AG10803 (cell line): ENCODE data around the gene EGFR.
A peak's percentile ranks its signal among the peaks of the same experiment; 100 is the strongest.

Experiments used
- DNase-seq: peaks from one replicate; pipeline ENCODE4 v3.0.0; 2010; ENCODE audit warnings: low read depth
- H3K4me3 ChIP-seq: 2 replicates; pipeline ENCODE4 v1.5.1; 2011; ENCODE audit warnings: mild to moderate bottlenecking, low read length, control low read depth
- TF ChIP-seq, protein P1 (sequence below): conservative IDR thresholded peaks from 2 replicates; pipeline ENCODE4 v1.5.1; 2011; ENCODE audit warnings: mild to moderate bottlenecking, low read length, control low read depth, inconsistent platforms

Gene EGFR

GRCh38 chr7:55088107-55088506, 69.3 kb downstream of the EGFR start:
- no peak overlapping the region for H3K4me3 ChIP-seq
- TF ChIP-seq, protein P1, sequence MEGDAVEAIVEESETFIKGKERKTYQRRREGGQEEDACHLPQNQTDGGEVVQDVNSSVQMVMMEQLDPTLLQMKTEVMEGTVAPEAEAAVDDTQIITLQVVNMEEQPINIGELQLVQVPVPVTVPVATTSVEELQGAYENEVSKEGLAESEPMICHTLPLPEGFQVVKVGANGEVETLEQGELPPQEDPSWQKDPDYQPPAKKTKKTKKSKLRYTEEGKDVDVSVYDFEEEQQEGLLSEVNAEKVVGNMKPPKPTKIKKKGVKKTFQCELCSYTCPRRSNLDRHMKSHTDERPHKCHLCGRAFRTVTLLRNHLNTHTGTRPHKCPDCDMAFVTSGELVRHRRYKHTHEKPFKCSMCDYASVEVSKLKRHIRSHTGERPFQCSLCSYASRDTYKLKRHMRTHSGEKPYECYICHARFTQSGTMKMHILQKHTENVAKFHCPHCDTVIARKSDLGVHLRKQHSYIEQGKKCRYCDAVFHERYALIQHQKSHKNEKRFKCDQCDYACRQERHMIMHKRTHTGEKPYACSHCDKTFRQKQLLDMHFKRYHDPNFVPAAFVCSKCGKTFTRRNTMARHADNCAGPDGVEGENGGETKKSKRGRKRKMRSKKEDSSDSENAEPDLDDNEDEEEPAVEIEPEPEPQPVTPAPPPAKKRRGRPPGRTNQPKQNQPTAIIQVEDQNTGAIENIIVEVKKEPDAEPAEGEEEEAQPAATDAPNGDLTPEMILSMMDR: no peak
- DNase-seq: no peak

DNA sequence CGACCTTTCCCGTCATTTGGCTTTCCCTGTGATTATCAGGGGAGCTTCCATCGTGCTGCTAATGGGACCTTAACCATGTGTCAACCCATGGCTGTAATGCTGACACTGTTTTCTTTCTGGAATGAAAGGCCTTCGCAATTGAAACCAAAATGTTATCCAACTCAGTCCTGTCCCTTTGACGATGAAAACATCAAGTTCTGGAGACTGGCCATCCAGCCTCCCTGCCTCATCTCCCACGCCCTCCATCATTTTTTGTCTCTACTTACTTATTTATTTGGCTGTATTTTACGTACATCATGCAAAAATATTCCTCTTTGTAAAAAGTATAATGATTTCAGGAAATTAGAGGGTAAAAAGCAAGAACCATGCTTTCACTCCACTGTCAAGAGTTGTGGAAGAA, 69.8 kb downstream of the EGFR start:
- TF ChIP-seq, protein P1: no peak
- H3K4me3 ChIP-seq: no peak overlapping the region
- no peak for DNase-seq

DNA sequence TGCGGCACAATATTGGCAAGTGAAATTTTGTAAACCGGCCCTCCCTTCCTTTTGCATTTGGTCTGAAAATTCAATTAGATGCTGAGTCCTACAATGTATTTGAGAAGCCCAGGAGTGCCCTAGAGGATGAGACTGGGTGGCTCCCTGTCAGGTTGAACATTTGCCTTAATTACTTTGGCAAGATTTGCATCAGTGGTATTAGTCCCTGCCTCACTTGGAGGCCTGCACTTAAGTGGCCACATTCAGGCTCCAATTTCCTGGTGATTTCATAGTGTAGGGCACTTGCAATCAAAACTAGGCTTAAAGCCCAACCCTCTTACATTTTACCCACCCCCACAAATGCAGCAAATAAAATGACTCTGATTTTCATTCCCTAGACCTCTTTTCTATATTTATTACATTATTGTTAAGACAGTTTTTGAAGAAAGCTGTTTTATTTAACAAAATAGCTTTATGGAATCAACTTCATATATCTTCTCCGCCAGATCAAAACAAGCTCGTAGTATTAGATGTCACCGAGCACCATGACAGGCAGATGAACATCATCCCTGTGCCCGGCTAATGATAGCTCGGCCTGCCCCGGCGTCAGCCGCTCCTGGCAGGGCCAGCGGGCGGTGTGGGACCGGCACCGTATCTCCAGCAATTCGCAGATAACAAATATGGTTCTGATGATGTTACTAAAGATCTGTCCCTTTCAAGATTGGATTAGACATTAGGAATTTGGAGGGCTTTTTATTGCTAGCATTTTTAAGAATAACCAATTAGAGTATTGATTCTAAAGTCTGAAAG, 73.6 kb downstream of the EGFR start:
- H3K4me3 ChIP-seq: no peak overlapping the region
- TF ChIP-seq, protein P1: no peak
- peak; percentile 25 for DNase-seq

GRCh38 chr7:55092975-55093373, 74.2 kb downstream of the EGFR start:
- TF ChIP-seq, protein P1: no peak
- DNase-seq: no peak
- no peak overlapping the region for H3K4me3 ChIP-seq

DNA sequence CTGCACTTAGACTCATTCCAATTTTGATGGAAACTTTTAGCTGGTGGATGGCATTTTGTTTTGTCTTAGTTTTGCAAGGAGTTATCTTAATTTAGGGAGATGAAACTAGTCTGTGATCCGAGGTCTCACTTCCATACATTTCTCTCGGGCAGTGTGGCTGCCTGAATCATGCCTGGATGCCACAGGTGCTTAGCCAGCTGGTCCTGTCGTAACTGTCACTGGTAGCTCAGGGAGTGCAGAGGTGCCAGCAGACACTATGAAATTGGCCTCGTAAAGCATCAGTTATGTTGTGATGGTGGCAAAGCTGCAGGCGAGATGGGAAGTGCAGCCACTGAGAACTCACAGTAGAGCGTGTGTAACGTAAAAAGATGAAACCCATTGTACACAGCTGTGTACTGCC, 74.9 kb downstream of the EGFR start:
- DNase-seq: no peak
- TF ChIP-seq, protein P1: no peak
- H3K4me3 ChIP-seq: no peak overlapping the region

GRCh38 chr7:55094092-55094690, 75.4 kb downstream of the EGFR start:
- TF ChIP-seq, protein P1: no peak
- no peak overlapping the region for H3K4me3 ChIP-seq
- DNase-seq: no peak

DNA sequence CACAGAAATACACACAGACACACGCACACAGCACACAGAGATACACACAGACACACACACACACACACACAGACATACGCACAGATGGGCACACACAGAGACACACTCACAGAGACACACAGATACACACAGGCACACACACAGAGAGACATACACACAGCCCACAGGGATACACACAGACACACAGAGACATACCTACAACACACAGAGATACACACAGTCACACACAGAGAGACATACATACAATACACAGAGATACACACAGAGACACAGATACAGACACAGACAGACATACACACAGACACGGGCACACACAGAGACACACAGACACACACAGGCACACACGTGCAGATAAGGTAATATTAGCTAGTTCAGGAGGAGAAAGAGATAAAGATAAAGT, 76.9 kb downstream of the EGFR start:
- DNase-seq: no peak
- TF ChIP-seq, protein P1: no peak
- H3K4me3 ChIP-seq: no peak overlapping the region
